ENCODE measurements around the gene EID3. TPM values are rescaled to one million over a fixed set of nuclear protein-coding genes. Genes with fewer than 3 reads are reported as not detected.

Gene EID3
- total RNA-seq, 1 donor from 2014 or later = 3.8 TPM

Other genes with a start within 250 kb of the EID3 start
- gene HCFC2, start 239.2 kb upstream of the EID3 start, total RNA-seq = 60.9 TPM
- 21.6 TPM for gene NFYB, start 165.5 kb upstream of the EID3 start, total RNA-seq
- 56.1 TPM for gene TXNRD1, start 88.0 kb upstream of the EID3 start, total RNA-seq
- 5.8 TPM for gene CHST11, start 153.2 kb downstream of the EID3 start, total RNA-seq